ENCODE data around the gene RECQL5. TPM values are rescaled to one million over a fixed set of nuclear protein-coding genes. Genes with fewer than 3 reads are reported as not detected.

RECQL5 gene
- total RNA-seq, 4 donors from 2014 or later: 5.3 to 17.5 (median 7.4) TPM

- H3K9me3 ChIP-seq: no peaks in the 10 kb centered on the region
- peaks cover 22 to 24% of the 10 kb centered on the region in 2 donors for H3K4me1 ChIP-seq
- no peak overlapping the region for H3K4me3 ChIP-seq
- no peak overlapping the region for H3K27ac ChIP-seq
- DNase-seq: no peak
- intact Hi-C loops (cut with DNase I; ENCODE audit: low total_unique reads): no loop called here
- peaks cover 2 to 36% of the 10 kb centered on the region in 2 donors for H3K36me3 ChIP-seq
- no peaks in the 10 kb centered on the region for H3K27me3 ChIP-seq
- ATAC-seq: no peak
- in situ Hi-C loops (cut with MboI; ENCODE audit: low sequenced_read_pairs in 4 of 4): loop anchor here in 2 of 4 donors (5.0 kb wide), 2 partner anchors 76 to 81 kb away; no protein-coding TSS in a partner anchor
- no peak for TF ChIP-seq CTCF (IDR thresholded peaks at IDR 0.05 in 4 of 5, conservative IDR thresholded peaks at IDR 0.05 in 1 of 5)
- TF ChIP-seq POLR2A (IDR thresholded peaks at IDR 0.05): no peak
These were observed 3.9 kb upstream of the RECQL5 start for GRCh38 chr17:75670868-75671267.

GRCh38 chr17:75668489-75668888 is 1.5 kb upstream of the RECQL5 start:
- H3K4me1 ChIP-seq: peaks cover 20 to 21% of the 10 kb centered on the region in 2 donors
- in situ Hi-C loops (cut with MboI; ENCODE audit: low sequenced_read_pairs in 4 of 4): no loop called here

GRCh38 chr17:75667825-75668224 is 871 bp upstream of the RECQL5 start:
- Histone ChIP-seq H3K27ac (peak overlapping the region; percentile 83 to 88 (median 84)), H3K9me3 (no peaks in the 10 kb centered on the region), H3K36me3 (peaks cover 0 to 36% of the 10 kb centered on the region in 2 donors), H3K4me1 (peaks cover 20 to 21% of the 10 kb centered on the region in 2 donors), H3K4me3 (peak overlapping the region; percentile 84 to 98 (median 89)), H3K27me3 (no peaks in the 10 kb centered on the region)
- no peak for TF ChIP-seq POLR2A (IDR thresholded peaks at IDR 0.05)
- TF ChIP-seq CTCF (IDR thresholded peaks at IDR 0.05 in 4 of 5, conservative IDR thresholded peaks at IDR 0.05 in 1 of 5): no peak
- ATAC-seq (no peak), DNase-seq (no peak)
- in situ Hi-C loops (cut with MboI; ENCODE audit: low sequenced_read_pairs in 4 of 4): no loop called here
- intact Hi-C loops (cut with DNase I; ENCODE audit: low total_unique reads): loop anchor here (2.0 kb wide), 1 partner anchor 35 kb away; the partner anchor contains the start of gene SMIM5

More at GRCh38 chr17:75668489-75668888, 1.5 kb upstream of the RECQL5 start:
- H3K36me3 ChIP-seq: peaks cover 0 to 36% of the 10 kb centered on the region in 2 donors
- intact Hi-C loops (cut with DNase I; ENCODE audit: low total_unique reads): no loop called here
- H3K27ac ChIP-seq: no peak overlapping the region
- DNase-seq (no peak), ATAC-seq (no peak)
- H3K4me3 ChIP-seq: peak overlapping the region in 2 of 4 donors; percentile 90 to 98
- no peaks in the 10 kb centered on the region for H3K9me3 ChIP-seq
- TF ChIP-seq CTCF (IDR thresholded peaks at IDR 0.05 in 4 of 5, conservative IDR thresholded peaks at IDR 0.05 in 1 of 5) (no peak), POLR2A (IDR thresholded peaks at IDR 0.05) (no peak)
- H3K27me3 ChIP-seq: no peaks in the 10 kb centered on the region

GRCh38 chr17:75665981-75666380 is 973 bp downstream of the RECQL5 start:
- Histone ChIP-seq H3K36me3 (peaks cover 0 to 39% of the 10 kb centered on the region in 2 donors), H3K27ac (no peak overlapping the region), H3K27me3 (no peaks in the 10 kb centered on the region), H3K4me3 (peak overlapping the region; percentile 84 to 98 (median 89)), H3K4me1 (peaks cover 20 to 21% of the 10 kb centered on the region in 2 donors), H3K9me3 (no peaks in the 10 kb centered on the region)
- ATAC-seq: no peak
- no peak for DNase-seq
- intact Hi-C loops (cut with DNase I; ENCODE audit: low total_unique reads): loop anchor here (2.0 kb wide), 1 partner anchor 33 kb away; the partner anchor contains the start of gene SMIM5
- TF ChIP-seq CTCF (IDR thresholded peaks at IDR 0.05 in 4 of 5, conservative IDR thresholded peaks at IDR 0.05 in 1 of 5) (no peak), POLR2A (IDR thresholded peaks at IDR 0.05) (no peak)
- in situ Hi-C loops (cut with MboI; ENCODE audit: low sequenced_read_pairs in 4 of 4): no loop called here
